ENCODE results near the gene ERCC1.
"Not testable (repeated sequence)": the region's sequence is repeated elsewhere in the genome, so short reads cannot be mapped to it uniquely, and the experiment has no call there.

The ERCC1 gene

DNA sequence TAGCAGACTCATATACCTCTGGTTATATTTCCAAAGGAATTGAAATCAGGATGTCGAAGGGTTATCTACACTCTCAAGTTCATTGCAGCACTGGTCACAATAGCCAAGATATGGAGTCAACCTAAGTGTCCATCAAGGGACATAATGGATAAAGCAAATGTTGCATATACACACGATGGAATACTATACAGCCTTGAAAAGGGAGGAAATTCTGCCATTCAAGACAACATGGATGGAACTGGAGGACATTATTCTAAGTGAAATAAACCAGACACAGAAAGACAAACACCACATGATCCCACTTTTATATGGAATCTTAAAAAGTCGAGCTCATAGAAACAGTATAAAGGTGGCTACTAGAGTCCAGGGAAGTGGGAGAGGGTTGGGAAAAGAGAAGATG, 13.6 kb upstream of the ERCC1 start:
- Histone ChIP-seq H3K27ac (ENCODE audit: low read depth, low read length) (no peak overlapping the region), H3K9ac (ENCODE audit: low read length in 5 of 5) (no peak overlapping the region), H3K27me3 (ENCODE audit: control insufficient read depth in 5 of 5, insufficient read depth in 4 of 5, low read length in 5 of 5) (no peaks in the 10 kb centered on the region), H3K4me3 (ENCODE audit: low read depth in 1 of 5, low read length in 5 of 5) (no peak overlapping the region), H3K4me1 (ENCODE audit: control insufficient read depth in 5 of 5, insufficient read depth in 5 of 5, low read length in 5 of 5) (peaks cover 0 to 9% (median 8%) of the 10 kb centered on the region in 5 donors), H3K36me3 (ENCODE audit: control insufficient read depth in 5 of 5, insufficient read depth in 5 of 5, low read length in 5 of 5) (no peaks in the 10 kb centered on the region), H3K9me3 (ENCODE audit: control insufficient read depth in 5 of 5, low read length in 5 of 5) (no peaks in the 10 kb centered on the region)

DNA sequence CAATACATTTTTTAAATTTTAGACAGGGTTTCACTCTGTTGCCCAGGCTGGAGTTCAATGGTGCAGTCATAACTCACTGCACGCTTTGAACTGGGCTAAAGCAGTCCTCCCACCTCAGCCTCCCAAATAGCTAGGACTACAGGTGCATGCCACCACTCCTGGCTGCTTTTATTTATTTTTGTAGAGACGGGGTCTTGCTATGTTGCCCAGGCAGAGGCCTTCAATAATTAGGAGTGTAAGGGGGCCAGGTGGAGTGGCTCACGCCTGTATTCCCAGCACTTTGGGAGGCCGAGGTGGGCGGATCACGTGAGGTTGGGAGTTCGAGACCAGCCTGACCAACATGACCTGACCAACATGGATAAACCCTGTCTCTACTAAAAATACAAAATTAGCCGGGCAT, 8.8 kb upstream of the ERCC1 start:
- not testable (repeated sequence) for H3K27me3 ChIP-seq (ENCODE audit: control insufficient read depth in 5 of 5, insufficient read depth in 4 of 5, low read length in 5 of 5); H3K9me3 ChIP-seq (ENCODE audit: control insufficient read depth in 5 of 5, low read length in 5 of 5); H3K9ac ChIP-seq (ENCODE audit: low read length in 5 of 5); H3K4me1 ChIP-seq (ENCODE audit: control insufficient read depth in 5 of 5, insufficient read depth in 5 of 5, low read length in 5 of 5); H3K4me3 ChIP-seq (ENCODE audit: low read depth in 1 of 5, low read length in 5 of 5); H3K36me3 ChIP-seq (ENCODE audit: control insufficient read depth in 5 of 5, insufficient read depth in 5 of 5, low read length in 5 of 5); H3K27ac ChIP-seq (ENCODE audit: low read depth, low read length)

DNA sequence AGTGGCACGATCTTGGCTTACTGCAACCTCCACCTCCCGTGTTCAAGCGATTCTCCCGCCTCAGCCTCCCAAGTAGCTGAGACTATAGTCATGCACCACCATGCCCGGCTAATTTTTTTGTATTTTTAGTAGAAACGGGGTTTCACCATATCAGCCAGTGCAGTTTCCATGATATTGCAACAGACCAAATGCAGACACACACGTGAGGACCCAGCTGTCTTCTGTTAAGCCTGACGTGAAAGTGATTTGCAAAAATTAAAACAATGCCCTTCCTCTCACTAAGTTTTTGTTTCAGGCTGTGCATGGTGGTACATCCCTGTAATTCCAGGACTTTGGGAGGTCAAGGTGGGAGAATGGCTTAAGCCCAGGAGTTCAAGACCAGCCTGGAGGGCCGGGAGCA, 7.3 kb upstream of the ERCC1 start:
- not testable (repeated sequence) for H3K36me3 ChIP-seq (ENCODE audit: control insufficient read depth in 5 of 5, insufficient read depth in 5 of 5, low read length in 5 of 5); H3K4me3 ChIP-seq (ENCODE audit: low read depth in 1 of 5, low read length in 5 of 5); H3K27ac ChIP-seq (ENCODE audit: low read depth, low read length); H3K9ac ChIP-seq (ENCODE audit: low read length in 5 of 5); H3K9me3 ChIP-seq (ENCODE audit: control insufficient read depth in 5 of 5, low read length in 5 of 5); H3K27me3 ChIP-seq (ENCODE audit: control insufficient read depth in 5 of 5, insufficient read depth in 4 of 5, low read length in 5 of 5)
- H3K4me1 ChIP-seq (ENCODE audit: control insufficient read depth in 5 of 5, insufficient read depth in 5 of 5, low read length in 5 of 5) = peaks cover 0 to 15% (median 7%) of the 10 kb centered on the region in 5 donors

DNA sequence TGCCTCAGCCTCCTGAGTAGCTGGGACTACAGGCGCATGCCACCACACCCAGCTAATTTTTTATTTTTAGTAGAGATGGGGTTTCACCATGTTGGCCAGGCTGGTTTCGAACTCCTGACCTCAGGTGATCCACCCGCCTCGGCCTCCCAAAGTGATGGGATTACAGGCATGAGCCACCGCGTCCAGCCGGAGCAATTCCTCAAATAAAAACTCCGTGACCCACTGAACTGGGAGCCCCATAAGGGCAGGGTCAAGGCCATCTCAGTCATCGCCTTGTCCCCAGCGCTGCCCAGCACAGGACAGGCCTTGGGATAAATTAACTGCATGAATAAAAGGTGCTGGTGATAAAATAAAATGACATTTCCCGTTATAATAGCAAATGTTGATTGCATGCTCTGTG, 6.2 kb upstream of the ERCC1 start:
- H3K4me1 ChIP-seq (ENCODE audit: control insufficient read depth in 5 of 5, insufficient read depth in 5 of 5, low read length in 5 of 5) = peaks cover 0 to 22% (median 9%) of the 10 kb centered on the region in 5 donors
- H3K27ac ChIP-seq (ENCODE audit: low read depth, low read length); H3K27me3 ChIP-seq (ENCODE audit: control insufficient read depth in 5 of 5, insufficient read depth in 4 of 5, low read length in 5 of 5); H3K36me3 ChIP-seq (ENCODE audit: control insufficient read depth in 5 of 5, insufficient read depth in 5 of 5, low read length in 5 of 5); H3K9ac ChIP-seq (ENCODE audit: low read length in 5 of 5); H3K9me3 ChIP-seq (ENCODE audit: control insufficient read depth in 5 of 5, low read length in 5 of 5); H3K4me3 ChIP-seq (ENCODE audit: low read depth in 1 of 5, low read length in 5 of 5): not testable (repeated sequence)

DNA sequence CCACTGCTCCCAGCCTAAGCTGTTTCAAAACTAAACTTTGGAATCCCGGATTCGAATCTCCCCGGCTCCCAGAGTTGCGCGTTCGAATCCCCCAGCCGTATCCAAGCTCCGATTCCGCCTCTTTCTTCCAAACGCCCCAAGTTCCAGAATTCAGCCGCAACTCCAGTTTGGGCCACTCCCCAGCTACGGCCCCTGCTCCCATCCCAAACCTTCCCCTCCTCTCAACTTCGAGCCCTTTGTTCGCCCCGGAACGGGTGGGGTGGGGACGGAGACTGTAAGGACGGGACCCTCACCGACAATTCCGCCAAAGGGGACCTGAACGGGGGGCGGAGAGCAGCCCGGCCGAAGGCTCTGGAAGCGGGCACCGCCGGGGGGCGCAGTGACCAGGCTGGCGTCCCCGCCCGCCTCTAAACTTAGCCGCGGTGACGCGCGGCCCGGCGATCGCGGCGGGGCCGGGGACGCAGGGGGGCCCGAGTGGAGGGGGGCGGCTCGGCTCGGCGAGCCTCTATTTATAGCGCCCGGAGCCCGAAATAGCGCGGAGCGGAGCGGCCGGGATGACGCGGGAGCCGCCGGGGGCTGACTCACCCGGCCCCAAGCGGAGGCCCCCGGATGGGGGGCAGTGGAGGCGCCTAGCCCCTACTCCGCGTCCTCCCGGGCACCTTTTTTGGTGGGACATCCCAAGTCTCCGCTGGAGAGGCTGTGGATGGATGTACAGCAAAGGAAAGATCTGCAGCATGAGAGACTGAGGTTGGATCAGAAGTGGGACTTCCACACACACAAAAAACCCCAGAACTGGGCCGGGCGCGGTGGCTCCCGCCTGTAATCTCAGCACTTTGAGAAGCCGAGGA, 4.9 kb upstream of the ERCC1 start:
- no peaks in the 10 kb centered on the region for H3K9me3 ChIP-seq (ENCODE audit: control insufficient read depth in 5 of 5, low read length in 5 of 5)
- peak overlapping the region in 4 of 5 donors; percentile 64 to 68 (median 65) for H3K9ac ChIP-seq (ENCODE audit: low read length in 5 of 5)
- peaks cover 6 to 35% (median 22%) of the 10 kb centered on the region in 5 donors for H3K4me1 ChIP-seq (ENCODE audit: control insufficient read depth in 5 of 5, insufficient read depth in 5 of 5, low read length in 5 of 5)
- no peaks in the 10 kb centered on the region for H3K27me3 ChIP-seq (ENCODE audit: control insufficient read depth in 5 of 5, insufficient read depth in 4 of 5, low read length in 5 of 5)
- H3K36me3 ChIP-seq (ENCODE audit: control insufficient read depth in 5 of 5, insufficient read depth in 5 of 5, low read length in 5 of 5) = no peaks in the 10 kb centered on the region
- no peak overlapping the region for H3K27ac ChIP-seq (ENCODE audit: low read depth, low read length)
- H3K4me3 ChIP-seq (ENCODE audit: low read depth in 1 of 5, low read length in 5 of 5) = peak overlapping the region; percentile 55 to 67 (median 62)

DNA sequence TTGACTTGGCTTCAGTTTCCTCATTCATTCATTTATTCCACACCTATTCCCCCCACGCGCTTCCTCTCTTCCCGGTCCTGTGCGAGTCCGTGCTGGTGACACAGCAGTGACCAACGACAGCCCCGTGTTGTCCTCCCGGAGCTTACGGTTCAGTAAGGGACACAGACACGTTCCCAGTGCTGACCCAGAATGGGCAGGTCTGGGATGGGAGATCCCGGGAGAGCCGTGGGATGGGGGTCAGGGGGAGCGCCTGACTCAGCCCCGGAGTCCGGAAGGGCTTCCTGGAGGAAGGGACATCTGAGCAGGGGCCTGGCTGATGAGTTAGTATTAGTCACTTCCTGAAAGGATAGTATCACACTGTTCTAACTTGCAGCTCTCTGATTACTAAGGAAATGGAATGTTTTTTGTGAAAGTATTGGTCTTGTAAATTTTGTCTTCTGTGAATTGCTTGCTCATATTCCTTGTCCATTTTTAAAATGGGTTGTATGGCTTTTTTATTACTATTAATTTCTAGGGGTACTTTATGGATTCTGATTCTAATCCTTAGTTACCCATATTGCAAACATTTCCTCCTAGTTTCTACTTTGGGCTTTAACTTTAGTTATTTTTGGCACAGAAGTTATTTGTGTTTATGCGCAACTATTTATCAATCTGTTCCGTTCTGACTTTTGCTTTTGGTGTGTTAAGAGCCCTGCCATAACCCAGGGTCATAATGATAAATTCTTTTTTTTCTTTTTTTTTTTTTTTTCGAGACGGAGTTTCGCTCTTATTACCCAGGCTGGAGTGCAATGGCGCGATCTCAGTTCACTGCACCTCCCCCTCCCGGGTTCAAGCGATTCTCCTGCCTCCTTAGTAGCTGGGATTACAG, 708 bp upstream of the ERCC1 start:
- Histone ChIP-seq H3K4me1 (ENCODE audit: control insufficient read depth in 5 of 5, insufficient read depth in 5 of 5, low read length in 5 of 5) (peaks cover 7 to 56% (median 34%) of the 10 kb centered on the region in 5 donors), H3K27me3 (ENCODE audit: control insufficient read depth in 5 of 5, insufficient read depth in 4 of 5, low read length in 5 of 5) (no peaks in the 10 kb centered on the region), H3K9ac (ENCODE audit: low read length in 5 of 5) (peak overlapping the region; percentile 69 to 89 (median 74))

DNA sequence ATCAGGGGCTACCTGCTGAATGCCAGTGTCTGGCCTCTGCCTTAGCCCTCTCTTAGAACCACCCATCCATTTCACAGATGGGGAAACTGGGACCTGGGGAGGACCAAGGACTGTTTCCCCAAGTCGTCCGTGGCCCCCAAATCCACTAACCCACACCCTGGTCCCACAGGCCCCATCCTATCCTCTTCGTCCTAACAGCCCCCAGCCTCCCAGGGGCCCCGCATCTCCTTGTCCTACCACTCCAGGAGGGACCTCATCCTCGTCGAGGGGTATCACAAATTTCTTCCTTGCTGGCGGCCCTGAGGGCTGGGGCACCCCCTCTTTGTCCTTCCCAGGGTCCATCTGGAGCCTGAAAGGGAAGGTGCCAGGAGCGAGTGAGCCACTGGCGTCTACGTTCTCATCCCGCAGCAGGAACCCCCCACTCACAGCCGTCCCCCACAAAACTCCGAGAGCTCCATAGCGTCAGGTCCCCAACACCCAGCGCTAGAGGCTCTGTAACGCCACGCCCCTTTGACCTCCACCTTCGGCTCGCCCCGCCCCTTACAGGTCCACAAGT, 606 bp downstream of the ERCC1 start:
- Histone ChIP-seq H3K4me3 (ENCODE audit: low read depth in 1 of 5, low read length in 5 of 5) (peak overlapping the region; percentile 78 to 82 (median 79)), H3K4me1 (ENCODE audit: control insufficient read depth in 5 of 5, insufficient read depth in 5 of 5, low read length in 5 of 5) (peaks cover 7 to 58% (median 36%) of the 10 kb centered on the region in 5 donors), H3K36me3 (ENCODE audit: control insufficient read depth in 5 of 5, insufficient read depth in 5 of 5, low read length in 5 of 5) (peaks cover 0 to 31% (median 21%) of the 10 kb centered on the region in 5 donors)

More for the DNA sequence above, 708 bp upstream of the ERCC1 start:
- H3K9me3 ChIP-seq (ENCODE audit: control insufficient read depth in 5 of 5, low read length in 5 of 5) = no peaks in the 10 kb centered on the region
- H3K4me3 ChIP-seq (ENCODE audit: low read depth in 1 of 5, low read length in 5 of 5) = peak overlapping the region; percentile 73 to 81 (median 78)
- peak overlapping the region; percentile 94 for H3K27ac ChIP-seq (ENCODE audit: low read depth, low read length)
- peaks cover 0 to 20% (median 14%) of the 10 kb centered on the region in 5 donors for H3K36me3 ChIP-seq (ENCODE audit: control insufficient read depth in 5 of 5, insufficient read depth in 5 of 5, low read length in 5 of 5)

DNA sequence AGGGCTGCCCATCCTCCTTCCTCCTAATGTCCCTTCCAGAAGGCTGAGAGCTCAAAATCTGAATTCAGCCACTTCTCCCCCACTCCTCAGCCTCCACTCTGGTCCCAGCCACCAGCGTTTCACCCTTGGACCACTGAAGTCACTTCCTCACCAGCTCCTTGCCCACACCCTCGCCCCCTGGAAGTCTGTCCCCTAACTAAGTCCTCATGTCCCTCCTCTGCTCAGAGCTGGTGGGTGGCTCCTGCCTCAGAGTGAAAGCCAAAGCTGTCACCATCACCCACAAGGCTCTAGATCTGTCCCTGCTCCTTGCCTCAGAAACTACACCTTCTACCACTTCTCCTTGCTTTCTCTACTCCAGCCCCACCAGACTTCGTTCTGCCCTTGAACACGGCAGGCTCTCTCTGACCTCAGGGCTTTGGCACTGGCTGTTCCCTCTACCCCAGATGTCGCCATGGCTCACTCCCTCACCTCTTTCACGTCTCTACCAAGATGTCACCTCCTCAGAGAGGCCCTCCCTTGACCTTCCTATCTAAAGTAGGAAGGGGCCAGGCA, 1.7 kb downstream of the ERCC1 start:
- no peak overlapping the region for H3K4me3 ChIP-seq (ENCODE audit: low read depth in 1 of 5, low read length in 5 of 5)
- no peak overlapping the region for H3K27ac ChIP-seq (ENCODE audit: low read depth, low read length)
- peaks cover 7 to 49% (median 33%) of the 10 kb centered on the region in 5 donors for H3K4me1 ChIP-seq (ENCODE audit: control insufficient read depth in 5 of 5, insufficient read depth in 5 of 5, low read length in 5 of 5)
- H3K27me3 ChIP-seq (ENCODE audit: control insufficient read depth in 5 of 5, insufficient read depth in 4 of 5, low read length in 5 of 5) = no peaks in the 10 kb centered on the region
- no peak overlapping the region for H3K9ac ChIP-seq (ENCODE audit: low read length in 5 of 5)
- H3K36me3 ChIP-seq (ENCODE audit: control insufficient read depth in 5 of 5, insufficient read depth in 5 of 5, low read length in 5 of 5) = peaks cover 0 to 41% (median 27%) of the 10 kb centered on the region in 5 donors
- H3K9me3 ChIP-seq (ENCODE audit: control insufficient read depth in 5 of 5, low read length in 5 of 5) = no peaks in the 10 kb centered on the region

More for the DNA sequence above, 606 bp downstream of the ERCC1 start:
- H3K27ac ChIP-seq (ENCODE audit: low read depth, low read length) = peak overlapping the region; percentile 94
- no peaks in the 10 kb centered on the region for H3K9me3 ChIP-seq (ENCODE audit: control insufficient read depth in 5 of 5, low read length in 5 of 5)
- H3K9ac ChIP-seq (ENCODE audit: low read length in 5 of 5) = peak overlapping the region in 4 of 5 donors; percentile 58 to 89 (median 74)
- no peaks in the 10 kb centered on the region for H3K27me3 ChIP-seq (ENCODE audit: control insufficient read depth in 5 of 5, insufficient read depth in 4 of 5, low read length in 5 of 5)

DNA sequence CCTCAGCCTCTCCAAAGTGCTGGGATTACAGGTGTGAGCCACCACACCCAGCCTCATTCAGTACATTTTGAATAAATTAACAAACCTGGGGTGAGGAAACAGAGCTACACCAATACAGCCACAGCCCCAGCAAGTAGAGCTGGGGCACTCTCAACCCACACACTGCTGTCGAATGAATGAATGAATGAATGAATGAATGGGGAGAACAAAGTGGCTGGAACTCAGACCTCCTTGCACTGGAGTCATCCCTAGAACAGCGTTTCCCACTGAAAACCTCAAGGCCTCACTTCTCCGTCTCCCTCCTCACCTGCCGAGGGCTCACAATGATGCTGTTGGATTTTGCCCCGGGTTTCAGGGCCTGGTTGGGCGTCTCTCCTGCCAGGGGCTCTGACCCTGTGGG, 2.8 kb downstream of the ERCC1 start:
- H3K27me3 ChIP-seq (ENCODE audit: control insufficient read depth in 5 of 5, insufficient read depth in 4 of 5, low read length in 5 of 5) = no peaks in the 10 kb centered on the region
- H3K27ac ChIP-seq (ENCODE audit: low read depth, low read length) = no peak overlapping the region
- no peak overlapping the region for H3K9ac ChIP-seq (ENCODE audit: low read length in 5 of 5)
- H3K36me3 ChIP-seq (ENCODE audit: control insufficient read depth in 5 of 5, insufficient read depth in 5 of 5, low read length in 5 of 5) = peaks cover 0 to 50% (median 33%) of the 10 kb centered on the region in 5 donors
- no peak overlapping the region for H3K4me3 ChIP-seq (ENCODE audit: low read depth in 1 of 5, low read length in 5 of 5)
- peaks cover 7 to 52% (median 36%) of the 10 kb centered on the region in 5 donors for H3K4me1 ChIP-seq (ENCODE audit: control insufficient read depth in 5 of 5, insufficient read depth in 5 of 5, low read length in 5 of 5)
- no peaks in the 10 kb centered on the region for H3K9me3 ChIP-seq (ENCODE audit: control insufficient read depth in 5 of 5, low read length in 5 of 5)

Measured in subcutaneous abdominal adipose tissue (tissue), 5 donors.